Mesenchymal stem cell (in vitro differentiated cells and primary cell): ENCODE results near the gene ASH1L.

Experiments
- DNase-seq: peaks from one replicate; pipeline ENCODE4 v3.0.0-alpha.2; 2013
- H2AFZ ChIP-seq: one replicate; pipeline ENCODE4 v1.6.1; 2013; ENCODE audit warnings: low read depth, mild to moderate bottlenecking, control low read depth, inconsistent platforms, low read length, moderate library complexity
- H2AK5ac ChIP-seq: 2 replicates; pipeline ENCODE4 v1.6.1; 2013; ENCODE audit warnings: low read length, moderate library complexity, mild to moderate bottlenecking, inconsistent platforms; ENCODE audit not compliant: severe bottlenecking
- H2BK120ac ChIP-seq: one replicate; pipeline ENCODE4 v1.6.1; 2013; ENCODE audit warnings: low read depth, mild to moderate bottlenecking, inconsistent platforms, low read length, moderate library complexity
- H2BK12ac ChIP-seq, 2 experiments: one replicate each; pipeline ENCODE4 v1.6.1; 2013; ENCODE audit warnings: inconsistent platforms in 2 of 2, low read length in 2 of 2, mild to moderate bottlenecking in 2 of 2, moderate library complexity in 2 of 2, control low read depth in 1 of 2
- H2BK15ac ChIP-seq: one replicate; pipeline ENCODE4 v1.6.1; 2013; ENCODE audit warnings: mild to moderate bottlenecking, low read depth, inconsistent platforms; ENCODE audit not compliant: poor library complexity, severe bottlenecking
- H2BK5ac ChIP-seq: 2 replicates; pipeline ENCODE4 v1.6.1; 2013; ENCODE audit warnings: low read depth, mild to moderate bottlenecking, low read length, control low read depth, inconsistent platforms; ENCODE audit not compliant: poor library complexity, severe bottlenecking
- H3K14ac ChIP-seq, 2 experiments: one replicate each; pipeline ENCODE4 v1.6.1; 2013; ENCODE audit warnings: inconsistent platforms in 2 of 2, low read length in 2 of 2, control low read depth in 1 of 2, mild to moderate bottlenecking in 1 of 2, moderate library complexity in 1 of 2
- H3K18ac ChIP-seq, 2 experiments: one replicate each; pipeline ENCODE4 v1.6.1; 2013; ENCODE audit warnings: inconsistent platforms in 2 of 2, low read length in 2 of 2, control low read depth in 1 of 2, low read depth in 1 of 2, mild to moderate bottlenecking in 1 of 2
- H3K23ac ChIP-seq, 2 experiments: one replicate each; pipeline ENCODE4 v1.6.1; 2013; ENCODE audit warnings: inconsistent platforms in 2 of 2, low read length in 2 of 2, mild to moderate bottlenecking in 2 of 2, moderate library complexity in 2 of 2, control low read depth in 1 of 2
- H3K27ac ChIP-seq: 2 replicates; pipeline ENCODE4 v1.5.1; 2013; ENCODE audit warnings: mild to moderate bottlenecking, moderate library complexity, low read length, control low read depth, inconsistent platforms; ENCODE audit not compliant: poor library complexity, severe bottlenecking
- H3K27me3 ChIP-seq, 2 experiments: 2 replicates each; pipeline versions ENCODE4 v1.6.1 to v1.7.0; 2013; ENCODE audit warnings: low read length in 2 of 2, mild to moderate bottlenecking in 2 of 2, moderate library complexity in 2 of 2, control low read depth in 1 of 2, inconsistent platforms in 1 of 2; ENCODE audit not compliant: control insufficient read depth in 1 of 2, insufficient read depth in 1 of 2
- H3K36me3 ChIP-seq, 2 experiments: 2 replicates each; pipeline versions ENCODE4 v1.6.1 to v1.7.0; 2013; ENCODE audit warnings: low read length in 2 of 2, control low read depth in 1 of 2, inconsistent platforms in 1 of 2, low read depth in 1 of 2, mild to moderate bottlenecking in 1 of 2; ENCODE audit not compliant: insufficient read depth in 2 of 2, control insufficient read depth in 1 of 2
- H3K4ac ChIP-seq, 2 experiments: one replicate each; pipeline ENCODE4 v1.6.1; 2013; ENCODE audit warnings: inconsistent platforms in 2 of 2, low read length in 2 of 2, mild to moderate bottlenecking in 2 of 2, moderate library complexity in 2 of 2, control low read depth in 1 of 2, low read depth in 1 of 2
- H3K4me1 ChIP-seq: 2 replicates; pipeline ENCODE4 v1.6.1; 2013; ENCODE audit warnings: low read depth, low read length, control low read depth; ENCODE audit not compliant: control insufficient read depth, insufficient read depth
- H3K4me2 ChIP-seq: 2 replicates; pipeline ENCODE4 v1.6.1; 2013; ENCODE audit warnings: low read length, mild to moderate bottlenecking, inconsistent platforms; ENCODE audit not compliant: poor library complexity, severe bottlenecking
- H3K4me3 ChIP-seq, 2 experiments: 2 replicates each; pipeline versions ENCODE4 v1.5.1 to v1.7.0; 2013; ENCODE audit warnings: low read length in 2 of 2, mild to moderate bottlenecking in 2 of 2, control low read depth in 1 of 2, low read depth in 1 of 2; ENCODE audit not compliant: insufficient read depth in 1 of 2
- H3K79me1 ChIP-seq: replicated peaks from 2 replicates; pipeline ENCODE4 v1.6.1; 2013; ENCODE audit warnings: mild to moderate bottlenecking, control low read depth, low read length, inconsistent platforms; ENCODE audit not compliant: poor library complexity, severe bottlenecking
- H3K9ac ChIP-seq: 2 replicates; pipeline ENCODE4 v1.7.0; 2013; ENCODE audit warnings: mild to moderate bottlenecking, low read length, moderate library complexity
- H3K9me3 ChIP-seq: 2 replicates; pipeline ENCODE4 v1.7.0; 2013; ENCODE audit warnings: mild to moderate bottlenecking, low read length; ENCODE audit not compliant: control insufficient read depth
- H4K8ac ChIP-seq: one replicate; pipeline ENCODE4 v1.6.1; 2013; ENCODE audit warnings: inconsistent platforms, mild to moderate bottlenecking, low read length, moderate library complexity
- H4K91ac ChIP-seq: one replicate; pipeline ENCODE4 v1.6.1; 2013; ENCODE audit warnings: mild to moderate bottlenecking, low read length, inconsistent platforms
- WGBS: methylation state at CpG from one replicate; pipeline ENCODE4 v1.1.7; 2013; ENCODE audit warnings: mixed read lengths; 5-methylcytosine and 5-hydroxymethylcytosine counted together

Gene ASH1L

DNA sequence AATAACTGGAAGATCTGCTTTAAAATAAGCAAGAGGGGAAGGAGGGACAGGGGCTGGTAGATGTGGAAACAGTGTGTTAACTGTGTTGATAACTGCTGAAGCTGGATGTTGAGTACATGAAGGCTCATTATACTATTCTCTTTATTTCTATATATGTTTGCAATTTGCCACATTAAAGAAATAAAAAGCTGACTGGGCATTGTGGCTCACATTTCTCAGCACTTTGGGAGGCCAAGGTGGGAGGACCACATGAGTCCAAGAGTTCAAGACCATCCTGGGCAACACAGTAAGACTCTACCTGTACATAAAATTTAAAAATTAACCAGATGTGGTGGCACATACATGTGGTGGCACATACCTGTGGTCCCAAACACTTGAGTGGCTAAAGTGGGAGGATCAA lies 6.7 kb downstream of the ASH1L start:
- H3K27me3 ChIP-seq, result no peaks in the 10 kb centered on the region

DNA sequence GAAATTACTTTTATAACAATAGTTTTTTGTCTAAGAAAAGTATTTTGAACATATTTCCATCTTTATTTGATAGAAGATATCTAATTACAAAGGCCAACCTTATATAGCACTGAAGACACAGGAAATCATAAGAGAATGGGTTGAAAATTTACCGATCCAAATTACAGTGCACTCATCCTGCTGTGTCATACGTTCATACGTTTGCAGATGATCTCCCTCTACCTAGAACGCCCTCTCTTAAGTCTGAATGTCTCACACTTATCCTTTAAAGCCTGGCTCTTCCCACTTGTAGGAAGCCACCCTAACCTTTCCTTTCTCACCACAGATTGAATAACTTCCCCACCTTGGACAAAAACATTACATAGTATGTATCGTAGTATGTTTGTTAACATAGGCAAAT lies 9.3 kb downstream of the ASH1L start:
- Histone ChIP-seq H3K4ac (no peak overlapping the region), H3K14ac (no peak overlapping the region), H3K79me1 (no peaks in the 10 kb centered on the region), H3K23ac (no peak overlapping the region), H2BK12ac (no peak overlapping the region), H3K9me3 (no peaks in the 10 kb centered on the region), H4K8ac (no peak overlapping the region), H3K4me3 (no peak overlapping the region), H2BK15ac (no peak overlapping the region), H2AK5ac (no peak overlapping the region), H3K4me1 (no peaks in the 10 kb centered on the region), H3K27me3 (no peaks in the 10 kb centered on the region), H3K4me2 (no peak overlapping the region), H3K27ac (no peak overlapping the region), H3K36me3 (peaks cover 0 to 11% of the 10 kb centered on the region in 2 experiments), H3K9ac (no peak overlapping the region), H4K91ac (no peak overlapping the region), H2BK120ac (no peak overlapping the region), H2BK5ac (no peak overlapping the region), H2AFZ (no peak overlapping the region), H3K18ac (no peak overlapping the region)
- 96% methylated on average over 4 of the region's 5 CpGs for WGBS
- no peak for DNase-seq

More for the DNA sequence above, 6.7 kb downstream of the ASH1L start:
- Histone ChIP-seq H3K18ac (no peak overlapping the region), H3K4me1 (no peaks in the 10 kb centered on the region), H3K23ac (no peak overlapping the region), H3K4me3 (no peak overlapping the region), H2BK5ac (no peak overlapping the region), H3K79me1 (no peaks in the 10 kb centered on the region), H2BK12ac (no peak overlapping the region), H2BK120ac (no peak overlapping the region), H4K8ac (no peak overlapping the region), H3K4ac (no peak overlapping the region), H3K14ac (no peak overlapping the region), H3K4me2 (no peak overlapping the region), H2BK15ac (no peak overlapping the region), H3K36me3 (peaks cover 0 to 11% of the 10 kb centered on the region in 2 experiments), H3K27ac (no peak overlapping the region), H2AFZ (no peak overlapping the region), H4K91ac (no peak overlapping the region), H3K9ac (no peak overlapping the region), H2AK5ac (no peak overlapping the region), H3K9me3 (no peaks in the 10 kb centered on the region)
- no peak for DNase-seq

DNA sequence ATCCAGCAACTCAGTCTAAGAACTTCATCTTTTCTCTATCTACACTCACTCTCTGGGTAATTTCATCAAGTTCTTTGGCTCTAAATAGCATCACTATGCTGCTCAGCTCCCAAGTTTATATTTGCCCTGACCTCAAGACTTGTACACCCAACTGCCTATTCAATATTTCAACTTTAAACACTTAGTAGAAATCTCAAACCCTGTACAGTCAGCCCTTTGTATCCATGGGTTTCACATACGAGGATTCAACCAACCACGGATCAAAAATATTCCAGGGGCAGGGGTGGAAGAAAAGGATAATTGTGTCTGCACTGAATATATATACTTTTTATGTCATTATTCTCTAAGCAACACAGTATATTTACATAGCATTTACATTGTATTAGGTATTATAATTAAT lies 13.9 kb downstream of the ASH1L start:
- no peak for DNase-seq
- H2BK12ac ChIP-seq, result no peak overlapping the region
- peaks cover 0 to under 1% of the 10 kb centered on the region in 2 experiments for H3K36me3 ChIP-seq
- H3K4ac ChIP-seq, result no peak overlapping the region
- no peaks in the 10 kb centered on the region for H3K9me3 ChIP-seq
- no peak overlapping the region for H2BK5ac ChIP-seq
- H3K27me3 ChIP-seq, result no peaks in the 10 kb centered on the region
- H3K27ac ChIP-seq, result no peak overlapping the region
- H3K18ac ChIP-seq, result no peak overlapping the region
- peaks cover 2% of the 10 kb centered on the region for H3K79me1 ChIP-seq
- no peak overlapping the region for H4K8ac ChIP-seq
- no peak overlapping the region for H2BK15ac ChIP-seq
- peaks cover 3% of the 10 kb centered on the region for H3K4me1 ChIP-seq
- H4K91ac ChIP-seq, result no peak overlapping the region
- no peak overlapping the region for H3K14ac ChIP-seq
- WGBS, result no CpG with 5 or more reads among the region's 2 CpGs
- no peak overlapping the region for H3K4me2 ChIP-seq
- H3K4me3 ChIP-seq, result no peak overlapping the region
- H3K9ac ChIP-seq, result no peak overlapping the region
- H3K23ac ChIP-seq, result no peak overlapping the region
- no peak overlapping the region for H2AK5ac ChIP-seq
- no peak overlapping the region for H2AFZ ChIP-seq
- no peak overlapping the region for H2BK120ac ChIP-seq

DNA sequence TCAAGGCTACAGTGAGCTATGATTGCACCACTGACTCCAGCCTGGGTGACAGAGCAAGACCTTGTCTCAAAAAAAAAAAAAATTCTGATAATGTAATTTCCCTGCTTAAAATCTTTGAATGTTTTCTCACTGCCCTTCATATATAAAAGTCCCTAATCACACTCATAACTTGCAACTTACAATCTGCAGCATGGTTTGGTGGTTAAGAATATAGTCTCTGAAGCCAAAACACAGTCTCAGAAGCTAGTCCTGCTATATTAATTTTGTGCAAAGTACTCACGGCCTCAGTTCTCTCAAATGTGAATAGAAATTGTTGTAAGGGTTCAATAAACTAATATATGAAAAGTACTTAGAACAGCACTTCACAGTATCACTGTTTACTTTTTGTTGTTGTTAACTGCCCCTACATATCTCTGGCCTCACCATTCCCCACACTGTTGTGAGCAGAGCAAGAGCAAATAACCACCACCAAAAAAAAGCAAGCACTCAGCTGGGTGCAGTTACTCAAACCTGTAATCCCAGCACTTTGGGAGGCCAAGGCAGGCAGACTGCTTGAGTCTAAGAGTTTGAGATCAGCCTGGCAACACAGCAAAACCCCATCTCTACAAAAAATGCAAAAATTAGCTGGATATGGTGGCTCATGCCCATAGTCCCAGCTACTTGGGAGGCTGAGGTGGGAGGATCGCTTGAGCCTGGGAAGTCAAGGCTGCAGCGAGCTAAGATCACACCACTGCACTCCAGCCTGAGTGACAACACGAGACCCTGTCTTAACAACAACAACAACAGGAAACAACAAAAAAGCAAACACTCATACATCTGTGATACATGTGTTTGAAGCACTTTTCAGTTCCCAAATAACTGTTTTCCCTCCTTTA lies 22.4 kb downstream of the ASH1L start:
- Histone ChIP-seq H3K4ac (no peak overlapping the region), H3K9me3 (no peaks in the 10 kb centered on the region), H2BK15ac (no peak overlapping the region)

More for the DNA sequence above, 22.4 kb downstream of the ASH1L start:
- H2AK5ac ChIP-seq, result no peak overlapping the region
- H3K4me1 ChIP-seq, result no peaks in the 10 kb centered on the region
- H2AFZ ChIP-seq, result no peak overlapping the region
- H4K8ac ChIP-seq, result no peak overlapping the region
- no peaks in the 10 kb centered on the region for H3K36me3 ChIP-seq
- no peak overlapping the region for H3K27ac ChIP-seq
- H3K27me3 ChIP-seq, result no peaks in the 10 kb centered on the region
- H3K18ac ChIP-seq, result no peak overlapping the region
- no peak for DNase-seq
- H3K4me2 ChIP-seq, result no peak overlapping the region
- H2BK12ac ChIP-seq, result no peak overlapping the region
- peaks cover 3% of the 10 kb centered on the region for H3K79me1 ChIP-seq
- no peak overlapping the region for H4K91ac ChIP-seq
- no peak overlapping the region for H3K14ac ChIP-seq
- no peak overlapping the region for H2BK5ac ChIP-seq
- H3K9ac ChIP-seq, result no peak overlapping the region
- H3K4me3 ChIP-seq, result no peak overlapping the region
- 91% methylated on average over 3 of the region's 4 CpGs for WGBS
- no peak overlapping the region for H3K23ac ChIP-seq
- no peak overlapping the region for H2BK120ac ChIP-seq
